ENCODE data around the gene RHBDL1. TPM values are rescaled to one million over a fixed set of nuclear protein-coding genes. Genes with fewer than 3 reads are reported as not detected.

Gene RHBDL1
- total RNA-seq, 5 donors from 2014 or later (not counting 1 experiment from before 2014, with no cell fraction given): 2.0 to 3.6 (median 2.5) TPM

GRCh38 chr16:720990-721764 lies 45.7 kb downstream of the RHBDL1 start, which contains the start of gene ANTKMT:
ANTKMT (plus strand) TSS chr16:721146; CDS start chr16:721275, 129 bp downstream.
- peaks cover 3% of the 10 kb centered on the region in 2 donors for H3K27me3 Mint-ChIP-seq
- Histone ChIP-seq H3K4me3 (ENCODE audit: control insufficient read depth in 1 of 2, extremely low read depth in 1 of 2, low read length in 1 of 2) (peak within 1 kb of the TSS; percentile 55 to 70), H3K36me3 (ENCODE audit: control insufficient read depth in 2 of 2, extremely low read depth in 1 of 2, insufficient read depth in 1 of 2, low read length in 1 of 2) (no peaks in the 10 kb centered on the region), H3K27me3 (replicated peaks in 1 of 2; ENCODE audit: control insufficient read depth in 2 of 2, extremely low read depth in 1 of 2, insufficient read depth in 2 of 2, low read length in 1 of 2) (peaks cover 0 to 16% of the 10 kb centered on the region in 2 experiments), H3K27ac (ENCODE audit: low read length) (peak within 1 kb of the TSS; percentile 69), H3K4me1 (ENCODE audit: control insufficient read depth in 1 of 2, extremely low read depth in 1 of 2, insufficient read depth in 2 of 2, low read length in 2 of 2) (peaks cover 5 to 60% of the 10 kb centered on the region in 2 experiments), H3K9me3 (no peaks in the 10 kb centered on the region)
- H3K4me3 Mint-ChIP-seq: peak within 1 kb of the TSS; percentile 78 to 83 (median 79)
- DNase-seq (peak; percentile 44 to 84 (median 61)), ATAC-seq (replicated peaks in 1 of 4) (peak; percentile 71 to 80 (median 74))
- peaks cover 18 to 27% (median 23%) of the 10 kb centered on the region in 3 donors for H3K4me1 Mint-ChIP-seq
- H3K27ac Mint-ChIP-seq: peak within 1 kb of the TSS; percentile 39 to 80
- CTCF ChIA-PET: interaction anchor here in 1 of 2 donors (2.0 kb wide), 1 partner anchor 9 kb away, joined by 5 read pairs; no protein-coding TSS in a partner anchor
- POLR2A ChIA-PET: interaction anchor here in 1 of 2 donors (0.6 kb wide), 1 partner anchor 249 kb away, joined by 3 read pairs; no protein-coding TSS in a partner anchor
- H3K36me3 Mint-ChIP-seq: no peaks in the 10 kb centered on the region
- WGBS (ENCODE audit: insufficient coverage): 1% methylated on average over 106 of the region's 106 CpGs
- H3K9me3 Mint-ChIP-seq: no peaks in the 10 kb centered on the region

- ATAC-seq (replicated peaks in 1 of 4) (peak in 2 of 4 experiments; percentile 27 to 48), DNase-seq (peak in 12 of 35 experiments; percentile 14 to 66 (median 34))
- no peaks in the 10 kb centered on the region for H3K27me3 Mint-ChIP-seq
- WGBS (ENCODE audit: insufficient coverage): 29% methylated on average over 37 of the region's 51 CpGs
- H3K4me3 ChIP-seq (ENCODE audit: control insufficient read depth in 1 of 2, extremely low read depth in 1 of 2, low read length in 1 of 2): peak overlapping the region; percentile 18 to 36
- CTCF ChIA-PET: interaction anchor here in 1 of 2 donors (2.0 kb wide), 1 partner anchor 10 kb away, joined by 5 read pairs; no protein-coding TSS in a partner anchor
- peaks cover 19 to 26% (median 20%) of the 10 kb centered on the region in 3 donors for H3K4me1 Mint-ChIP-seq
- peak overlapping the region; percentile 69 for H3K27ac ChIP-seq (ENCODE audit: low read length)
- no peak overlapping the region for H3K27ac Mint-ChIP-seq
- H3K4me1 ChIP-seq (ENCODE audit: control insufficient read depth in 1 of 2, extremely low read depth in 1 of 2, insufficient read depth in 2 of 2, low read length in 2 of 2): peaks cover 5 to 58% of the 10 kb centered on the region in 2 experiments
- peaks cover 0 to 12% of the 10 kb centered on the region in 2 experiments for H3K27me3 ChIP-seq (replicated peaks in 1 of 2; ENCODE audit: control insufficient read depth in 2 of 2, extremely low read depth in 1 of 2, insufficient read depth in 2 of 2, low read length in 1 of 2)
- H3K4me3 Mint-ChIP-seq: peak overlapping the region; percentile 46 to 64 (median 63)
- no peaks in the 10 kb centered on the region for H3K9me3 ChIP-seq
- POLR2A ChIA-PET: interaction anchor here in 1 of 2 donors (0.6 kb wide), 1 partner anchor 248 kb away, joined by 3 read pairs; no protein-coding TSS in a partner anchor
- no peaks in the 10 kb centered on the region for H3K36me3 ChIP-seq (ENCODE audit: control insufficient read depth in 2 of 2, extremely low read depth in 1 of 2, insufficient read depth in 1 of 2, low read length in 1 of 2)
- H3K9me3 Mint-ChIP-seq: no peaks in the 10 kb centered on the region
- H3K36me3 Mint-ChIP-seq: no peaks in the 10 kb centered on the region
Observed at GRCh38 chr16:721765-722540, 46.5 kb downstream of the RHBDL1 start.

GRCh38 chr16:722835-723633 lies 47.6 kb downstream of the RHBDL1 start:
- WGBS (ENCODE audit: insufficient coverage): 89% methylated on average over 20 of the region's 24 CpGs
- no peak for ATAC-seq (replicated peaks in 1 of 4)
- H3K36me3 ChIP-seq (ENCODE audit: control insufficient read depth in 2 of 2, extremely low read depth in 1 of 2, insufficient read depth in 1 of 2, low read length in 1 of 2): no peaks in the 10 kb centered on the region
- no peaks in the 10 kb centered on the region for H3K36me3 Mint-ChIP-seq
- H3K27me3 Mint-ChIP-seq: no peaks in the 10 kb centered on the region
- H3K9me3 Mint-ChIP-seq: no peaks in the 10 kb centered on the region
- H3K4me3 Mint-ChIP-seq: peak overlapping the region; percentile 24 to 64 (median 25)
- peaks cover 0 to 8% of the 10 kb centered on the region in 2 experiments for H3K27me3 ChIP-seq (replicated peaks in 1 of 2; ENCODE audit: control insufficient read depth in 2 of 2, extremely low read depth in 1 of 2, insufficient read depth in 2 of 2, low read length in 1 of 2)
- DNase-seq: no peak
- ChIA-PET POLR2A (no interaction called here), CTCF (no interaction called here)
- H3K4me1 ChIP-seq (ENCODE audit: control insufficient read depth in 1 of 2, extremely low read depth in 1 of 2, insufficient read depth in 2 of 2, low read length in 2 of 2): peaks cover 5 to 66% of the 10 kb centered on the region in 2 experiments
- no peaks in the 10 kb centered on the region for H3K9me3 ChIP-seq
- H3K4me3 ChIP-seq (ENCODE audit: control insufficient read depth in 1 of 2, extremely low read depth in 1 of 2, low read length in 1 of 2): no peak overlapping the region
- peak overlapping the region in 1 of 2 donors; percentile 43 for H3K27ac Mint-ChIP-seq
- H3K4me1 Mint-ChIP-seq: peaks cover 19 to 26% (median 20%) of the 10 kb centered on the region in 3 donors
- peak overlapping the region; percentile 69 for H3K27ac ChIP-seq (ENCODE audit: low read length)

- peaks cover 19 to 28% (median 20%) of the 10 kb centered on the region in 3 donors for H3K4me1 Mint-ChIP-seq
- H3K27me3 ChIP-seq (replicated peaks in 1 of 2; ENCODE audit: control insufficient read depth in 2 of 2, extremely low read depth in 1 of 2, insufficient read depth in 2 of 2, low read length in 1 of 2): peaks cover 0 to 3% of the 10 kb centered on the region in 2 experiments
- ATAC-seq (replicated peaks in 1 of 4) (no peak), DNase-seq (no peak)
- ChIA-PET POLR2A (no interaction called here), CTCF (no interaction called here)
- no peaks in the 10 kb centered on the region for H3K9me3 ChIP-seq
- H3K27ac ChIP-seq (ENCODE audit: low read length): no peak overlapping the region
- no peaks in the 10 kb centered on the region for H3K36me3 ChIP-seq (ENCODE audit: control insufficient read depth in 2 of 2, extremely low read depth in 1 of 2, insufficient read depth in 1 of 2, low read length in 1 of 2)
- H3K27ac Mint-ChIP-seq: no peak overlapping the region
- H3K36me3 Mint-ChIP-seq: no peaks in the 10 kb centered on the region
- H3K4me3 ChIP-seq (ENCODE audit: control insufficient read depth in 1 of 2, extremely low read depth in 1 of 2, low read length in 1 of 2): no peak overlapping the region
- H3K4me3 Mint-ChIP-seq: peak overlapping the region in 1 of 3 donors; percentile 25
- peaks cover 5 to 67% of the 10 kb centered on the region in 2 experiments for H3K4me1 ChIP-seq (ENCODE audit: control insufficient read depth in 1 of 2, extremely low read depth in 1 of 2, insufficient read depth in 2 of 2, low read length in 2 of 2)
- no peaks in the 10 kb centered on the region for H3K9me3 Mint-ChIP-seq
- no peaks in the 10 kb centered on the region for H3K27me3 Mint-ChIP-seq
- 89% methylated on average over 6 of the region's 9 CpGs for WGBS (ENCODE audit: insufficient coverage)
Observed at GRCh38 chr16:723695-724094, 48.2 kb downstream of the RHBDL1 start.

GRCh38 chr16:724188-725040 lies 48.9 kb downstream of the RHBDL1 start:
- no peak overlapping the region for H3K27ac Mint-ChIP-seq
- Histone ChIP-seq H3K4me1 (ENCODE audit: control insufficient read depth in 1 of 2, extremely low read depth in 1 of 2, insufficient read depth in 2 of 2, low read length in 2 of 2) (peaks cover 5 to 62% of the 10 kb centered on the region in 2 experiments), H3K36me3 (ENCODE audit: control insufficient read depth in 2 of 2, extremely low read depth in 1 of 2, insufficient read depth in 1 of 2, low read length in 1 of 2) (no peaks in the 10 kb centered on the region), H3K27ac (ENCODE audit: low read length) (no peak overlapping the region), H3K9me3 (no peaks in the 10 kb centered on the region), H3K27me3 (replicated peaks in 1 of 2; ENCODE audit: control insufficient read depth in 2 of 2, extremely low read depth in 1 of 2, insufficient read depth in 2 of 2, low read length in 1 of 2) (peaks cover 0 to 3% of the 10 kb centered on the region in 2 experiments), H3K4me3 (ENCODE audit: control insufficient read depth in 1 of 2, extremely low read depth in 1 of 2, low read length in 1 of 2) (no peak overlapping the region)
- ATAC-seq (replicated peaks in 1 of 4): no peak
- CTCF ChIA-PET: interaction anchor here in 1 of 2 donors (1.5 kb wide), 1 partner anchor 12 kb away, joined by 5 read pairs; no protein-coding TSS in a partner anchor
- no peaks in the 10 kb centered on the region for H3K36me3 Mint-ChIP-seq
- WGBS (ENCODE audit: insufficient coverage): 82% methylated on average over 22 of the region's 29 CpGs
- no peaks in the 10 kb centered on the region for H3K27me3 Mint-ChIP-seq
- POLR2A ChIA-PET: no interaction called here
- no peak overlapping the region for H3K4me3 Mint-ChIP-seq
- DNase-seq: no peak
- H3K4me1 Mint-ChIP-seq: peaks cover 13 to 23% (median 15%) of the 10 kb centered on the region in 3 donors
- no peaks in the 10 kb centered on the region for H3K9me3 Mint-ChIP-seq
